Spinal cord (tissue), 10 donors: ENCODE data around the gene ZNF630. TPM values are rescaled to one million over a fixed set of nuclear protein-coding genes. Genes with fewer than 3 reads are reported as not detected.
"Not testable (repeated sequence)": the region's sequence is repeated elsewhere in the genome, so short reads cannot be mapped to it uniquely, and the experiment has no call there.

ENCODE experiments used
- DNase-seq, 6 donors: peaks; one replicate each; pipeline versions ENCODE4 v3.0.0 to v3.0.0-alpha.2; 2013 to 2015; ENCODE audit warnings: low spot score in 6 of 6, low read depth in 4 of 6
- H3K27ac ChIP-seq: one replicate; pipeline ENCODE4 v1.5.1; 2013; ENCODE audit warnings: low read depth, low read length, control low read depth
- H3K27me3 ChIP-seq: one replicate; pipeline ENCODE4 v1.6.1; 2013; ENCODE audit warnings: low read length; ENCODE audit not compliant: control insufficient read depth, insufficient read depth
- H3K36me3 ChIP-seq: one replicate; pipeline ENCODE4 v1.6.1; 2013; ENCODE audit warnings: low read length; ENCODE audit not compliant: control insufficient read depth, insufficient read depth
- H3K4me1 ChIP-seq: one replicate; pipeline ENCODE4 v1.6.1; 2013; ENCODE audit warnings: low read length; ENCODE audit not compliant: control insufficient read depth, insufficient read depth
- H3K4me3 ChIP-seq: one replicate; pipeline ENCODE4 v1.5.1; 2013; ENCODE audit warnings: low read depth, low read length, control low read depth
- H3K9me3 ChIP-seq: one replicate; pipeline ENCODE4 v1.6.1; 2013; ENCODE audit warnings: low read length; ENCODE audit not compliant: control insufficient read depth, insufficient read depth
- WGBS: methylation state at CpG from one replicate; pipeline ENCODE4 v1.1.5; 2013; ENCODE audit warnings: missing lambda C conversion rate; ENCODE audit not compliant: insufficient coverage; 5-methylcytosine and 5-hydroxymethylcytosine counted together
- long read RNA-seq, 4 donors: transcript quantifications; one replicate each; lab custom pipeline, GENCODE V29; 2026
- polyA plus RNA-seq, 2 donors: library from polyadenylated mRNA; unstranded; fragments of 120-200 nt; gene quantifications; one replicate each; pipeline ENCODE4 v1.2.1, GENCODE V29; 2013; ENCODE audit not compliant: insufficient read length in 2 of 2
- total RNA-seq, 2 donors: library from RNA; depleted of rRNA in 1 of 2; stranded (reverse); fragments of 120-200 nt in 1 of 2; fragments of >200 nt in 1 of 2; gene quantifications; one replicate each; pipeline versions ENCODE4 v1.2.3 to v1.2.4, GENCODE V29; 2013 to 2014
- donor health status: healthy.

Gene ZNF630
- 1 to 10 TPM; 4.7 to 6.2 TPM for total RNA-seq
- polyA plus RNA-seq, result 1 to 10 TPM; 4.4 to 4.8 TPM
- long read RNA-seq, donor 1, partial matches to known transcripts, result 0 of 1 reads
- long read RNA-seq, donor 1, other reads (novel, unspliced or antisense), result 0 of 1 reads
- long read RNA-seq, donor 2, result 0 reads
- long read RNA-seq, donor 3, result 0 reads
- long read RNA-seq, donor 4, partial matches to known transcripts, result 0 of 1 reads
- long read RNA-seq, donor 4, other reads (novel, unspliced or antisense), result 0 of 1 reads

DNA sequence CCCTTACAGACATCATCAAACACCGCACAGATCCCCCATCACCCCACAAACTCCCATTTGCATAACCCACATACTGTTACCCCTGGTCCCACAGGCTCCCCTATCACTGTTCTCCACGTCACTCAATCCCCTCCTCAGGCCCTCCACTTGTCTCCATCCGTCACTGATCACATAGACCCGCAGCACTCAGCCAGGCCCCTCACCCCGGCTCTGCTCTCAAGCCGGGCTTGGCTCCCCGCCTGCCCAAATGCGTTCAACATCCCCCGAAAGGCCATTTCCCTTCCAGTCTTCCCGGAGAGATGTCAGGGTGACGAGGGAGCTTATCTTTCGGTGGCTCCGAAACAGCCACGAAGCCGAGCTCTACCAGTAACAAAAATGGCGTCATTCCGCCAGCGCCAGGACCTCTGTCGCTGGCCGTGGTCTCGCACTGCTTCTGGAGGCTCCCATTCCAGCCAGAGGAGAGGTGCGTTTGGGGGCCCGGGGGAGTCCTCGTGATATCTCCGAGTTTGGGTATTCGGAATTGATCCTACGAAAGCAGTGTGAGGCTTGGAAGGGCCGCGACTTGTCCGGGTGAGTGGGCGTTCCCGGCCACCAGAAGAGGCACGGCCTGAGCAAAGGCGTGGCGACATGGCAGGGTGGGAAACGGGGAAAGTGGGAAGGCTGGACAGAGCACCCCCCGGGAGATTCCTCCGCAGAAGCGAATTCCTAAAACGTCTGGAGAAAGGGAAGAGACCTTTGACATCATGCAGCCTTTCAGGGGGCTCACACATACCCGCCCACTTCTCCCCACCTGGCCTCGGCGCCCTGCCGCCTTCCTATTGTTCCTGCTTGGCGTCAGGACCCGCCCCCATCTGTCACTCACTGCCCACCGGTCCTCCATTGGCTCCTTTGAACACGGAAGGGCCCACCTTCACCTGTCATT is at the start of gene ZNF630:
TSS of gene ZNF630 (minus strand) at position 577 of the 922 bp plus-strand sequence. CDS start 4,754 bp downstream, outside the sequence.
- DNase-seq, result peak; percentile 33 to 95 (median 60)
- Histone ChIP-seq H3K36me3 (no peaks in the 10 kb centered on the region), H3K9me3 (no peaks in the 10 kb centered on the region), H3K27me3 (no peaks in the 10 kb centered on the region), H3K4me3 (peak within 1 kb of the TSS; percentile 80), H3K27ac (peak within 1 kb of the TSS; percentile 84), H3K4me1 (peaks cover 3% of the 10 kb centered on the region)
- WGBS, result 33% methylated on average over 47 of the region's 48 CpGs

DNA sequence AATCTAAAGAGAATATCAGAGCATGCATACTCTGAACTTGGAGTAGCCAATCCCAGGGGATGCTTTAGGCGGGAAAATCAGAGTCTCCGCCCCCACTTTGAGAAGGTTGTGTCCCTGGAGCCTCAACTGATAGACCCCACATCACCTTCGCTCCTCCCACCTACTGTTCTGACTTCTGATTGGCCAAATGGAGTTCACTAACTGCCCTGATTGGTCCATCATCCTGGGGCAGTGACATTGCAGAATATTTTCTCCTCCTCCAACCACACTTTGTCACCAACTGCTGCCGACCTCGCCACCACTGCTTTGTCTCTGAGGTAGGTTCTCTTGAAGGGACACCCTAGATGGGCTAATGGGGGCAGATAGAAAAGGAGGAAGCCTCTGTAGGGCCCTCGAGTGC is 36.3 kb upstream of the ZNF630 start:
- Histone ChIP-seq H3K27me3 (no peaks in the 10 kb centered on the region), H3K27ac (no peak overlapping the region), H3K9me3 (no peaks in the 10 kb centered on the region), H3K36me3 (no peaks in the 10 kb centered on the region), H3K4me3 (no peak overlapping the region), H3K4me1 (no peaks in the 10 kb centered on the region)
- WGBS, result 57% methylated on average over 4 of the region's 6 CpGs
- DNase-seq, result no peak

- Histone ChIP-seq H3K9me3 (no peaks in the 10 kb centered on the region), H3K4me3 (no peak overlapping the region), H3K27me3 (no peaks in the 10 kb centered on the region), H3K4me1 (no peaks in the 10 kb centered on the region), H3K27ac (no peak overlapping the region), H3K36me3 (no peaks in the 10 kb centered on the region)
- DNase-seq, result no peak
- WGBS, result 75% methylated on average over 6 of the region's 6 CpGs
Measured at GRCh38 chrX:48102874-48103374, 31.5 kb upstream of the ZNF630 start.

DNA sequence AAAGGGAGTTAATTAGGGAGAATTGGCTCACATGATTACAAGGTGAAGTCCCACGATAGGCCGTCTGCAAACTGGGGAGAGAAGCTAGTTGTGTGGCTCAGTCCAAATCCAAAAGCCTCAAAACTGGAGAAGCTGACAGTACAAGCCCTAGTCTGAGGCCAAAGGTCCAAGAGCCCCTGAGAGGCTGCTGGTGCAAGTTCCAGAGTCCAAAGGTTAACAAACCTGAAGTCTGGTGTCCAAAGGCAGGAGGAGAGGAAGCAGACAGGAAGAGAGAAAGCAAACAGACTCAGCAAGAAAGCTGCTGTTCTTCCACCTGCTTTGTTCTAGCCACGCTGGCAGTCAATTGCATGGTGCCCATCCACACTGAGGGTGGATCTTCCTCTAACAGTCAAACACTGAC is 30.0 kb upstream of the ZNF630 start:
- H3K27me3 ChIP-seq, result no peaks in the 10 kb centered on the region
- no peak overlapping the region for H3K27ac ChIP-seq
- 87% methylated on average over 3 of the region's 3 CpGs for WGBS
- no peak for DNase-seq
- no peaks in the 10 kb centered on the region for H3K36me3 ChIP-seq
- H3K4me1 ChIP-seq, result no peaks in the 10 kb centered on the region
- no peak overlapping the region for H3K4me3 ChIP-seq
- H3K9me3 ChIP-seq, result no peaks in the 10 kb centered on the region

GRCh38 chrX:48092558-48092957 is 21.1 kb upstream of the ZNF630 start:
- not testable (repeated sequence) for DNase-seq, H3K4me3 ChIP-seq, H3K36me3 ChIP-seq, H3K4me1 ChIP-seq, H3K27me3 ChIP-seq, H3K9me3 ChIP-seq, H3K27ac ChIP-seq
- WGBS, result 29% methylated on average over 2 of the region's 3 CpGs

GRCh38 chrX:48090123-48090522 is 18.7 kb upstream of the ZNF630 start:
- Histone ChIP-seq H3K4me1 (no peaks in the 10 kb centered on the region), H3K36me3 (no peaks in the 10 kb centered on the region), H3K4me3 (no peak overlapping the region), H3K27me3 (no peaks in the 10 kb centered on the region), H3K9me3 (no peaks in the 10 kb centered on the region), H3K27ac (no peak overlapping the region)
- no peak for DNase-seq
- WGBS, result 100% methylated on average over 3 of the region's 5 CpGs

GRCh38 chrX:48086082-48086481 is 14.6 kb upstream of the ZNF630 start:
- Histone ChIP-seq H3K4me3 (no peak overlapping the region), H3K9me3 (no peaks in the 10 kb centered on the region), H3K27ac (no peak overlapping the region), H3K4me1 (no peaks in the 10 kb centered on the region), H3K36me3 (no peaks in the 10 kb centered on the region), H3K27me3 (no peaks in the 10 kb centered on the region)
- no peak for DNase-seq

GRCh38 chrX:48083706-48084105 is 12.3 kb upstream of the ZNF630 start:
- Histone ChIP-seq H3K4me1 (no peaks in the 10 kb centered on the region), H3K27ac (no peak overlapping the region), H3K36me3 (no peaks in the 10 kb centered on the region), H3K27me3 (no peaks in the 10 kb centered on the region), H3K9me3 (no peaks in the 10 kb centered on the region), H3K4me3 (no peak overlapping the region)
- WGBS, result 80% methylated on average over 4 of the region's 5 CpGs
- DNase-seq, result no peak

DNA sequence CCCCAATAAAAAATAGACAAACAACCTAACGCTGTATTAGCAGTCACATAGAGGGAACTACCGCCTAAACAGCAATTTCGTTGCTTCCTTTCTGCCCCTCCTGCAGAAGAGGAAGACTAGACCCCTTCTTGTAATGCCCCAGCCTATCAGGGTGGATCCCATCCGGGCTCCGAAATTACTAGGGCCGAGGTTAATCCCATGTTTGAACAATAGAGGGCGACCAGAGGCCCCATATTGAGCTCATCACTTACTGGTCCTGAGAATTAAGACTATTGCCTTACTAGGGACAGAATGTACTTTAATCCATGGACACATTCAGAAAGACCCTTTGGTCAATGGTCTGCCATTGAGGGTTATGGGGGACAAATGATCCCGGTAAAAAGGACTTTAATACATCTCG is 11.8 kb upstream of the ZNF630 start:
- Histone ChIP-seq H3K36me3 (no peaks in the 10 kb centered on the region), H3K27ac (no peak overlapping the region), H3K4me3 (no peak overlapping the region), H3K4me1 (no peaks in the 10 kb centered on the region), H3K27me3 (no peaks in the 10 kb centered on the region), H3K9me3 (no peaks in the 10 kb centered on the region)
- DNase-seq, result peak in 2 of 6 donors; percentile 48 to 76
- WGBS, result 27% methylated on average over 5 of the region's 9 CpGs
